Measurements from ENCODE around the gene XIST.
"Not testable (repeated sequence)": the region's sequence is repeated elsewhere in the genome, so short reads cannot be mapped to it uniquely, and the experiment has no call there.

Gene XIST

DNA sequence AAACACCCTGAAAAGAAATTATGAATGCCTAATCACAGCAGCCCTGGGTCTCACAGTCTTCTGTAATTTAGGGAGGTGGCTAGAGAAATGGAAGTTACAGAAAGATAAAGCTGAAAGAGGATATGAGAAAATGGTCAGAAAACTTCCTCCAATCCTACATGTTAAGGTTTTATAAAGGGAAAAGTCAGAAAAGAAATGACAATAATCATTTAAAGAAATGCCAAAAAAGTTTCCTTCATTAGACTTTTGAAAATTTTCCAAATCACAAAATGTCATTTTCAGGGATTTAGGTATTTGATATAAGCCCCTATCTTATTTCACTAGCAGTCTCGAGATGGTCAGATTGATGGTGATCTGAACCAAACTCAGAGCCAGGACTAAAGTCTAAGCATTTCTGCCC, 13.4 kb downstream of the XIST start:
- DNase-seq (ENCODE audit: low read depth in 2 of 2), result no peak

DNA sequence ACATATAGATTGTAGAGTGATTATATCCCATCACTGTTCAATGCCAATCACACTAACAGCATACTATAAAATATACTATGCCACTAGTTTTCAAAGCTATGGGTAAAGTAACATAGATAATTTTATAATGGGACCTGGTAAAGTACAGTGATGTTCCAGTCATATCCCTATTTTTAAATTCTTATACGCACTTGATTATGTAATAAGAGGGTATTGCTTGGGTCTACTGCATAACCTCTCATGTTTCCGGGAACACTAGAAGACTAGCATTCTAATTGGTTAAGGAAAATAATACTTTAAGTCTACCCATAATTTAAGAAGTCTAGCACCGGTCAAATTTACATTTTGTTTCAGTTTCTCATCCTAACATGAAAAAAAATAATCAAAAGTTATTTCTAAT, 14.4 kb downstream of the XIST start:
- DNase-seq (ENCODE audit: low read depth in 2 of 2), result no peak

DNA sequence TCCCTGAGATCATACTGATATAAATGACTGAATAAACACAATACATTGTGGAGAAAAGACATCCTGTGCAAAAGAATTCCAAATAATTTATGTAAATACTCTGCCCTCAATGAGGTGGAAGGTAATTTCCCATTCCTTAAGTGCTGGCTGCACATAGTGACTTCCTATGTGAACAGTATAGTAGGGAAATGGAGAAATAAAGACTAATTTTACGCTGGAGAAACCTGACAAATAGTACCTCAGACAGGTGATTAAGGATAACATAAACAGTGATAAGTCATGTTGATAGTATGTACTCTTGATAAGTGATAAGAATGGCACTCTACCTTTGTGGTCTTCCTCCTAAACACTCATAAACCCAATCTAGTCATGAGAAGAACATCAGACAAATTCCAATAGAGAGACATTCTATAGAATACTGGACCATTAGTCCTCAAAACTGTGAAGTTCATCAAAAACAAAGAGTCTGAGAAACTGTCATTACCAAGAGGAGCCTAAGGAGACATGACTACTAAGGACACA, 15.5 kb downstream of the XIST start:
- DNase-seq (ENCODE audit: low read depth in 2 of 2), result no peak

- no peak for DNase-seq (ENCODE audit: low read depth in 2 of 2)
These were observed 18.3 kb downstream of the XIST start for GRCh38 chrX:73834219-73834618.

- no peak for DNase-seq (ENCODE audit: low read depth in 2 of 2)
These were observed 20.2 kb downstream of the XIST start for GRCh38 chrX:73832319-73832718.

- no peak for DNase-seq (ENCODE audit: low read depth in 2 of 2)
These were observed 21.0 kb downstream of the XIST start for GRCh38 chrX:73831500-73831899.

DNA sequence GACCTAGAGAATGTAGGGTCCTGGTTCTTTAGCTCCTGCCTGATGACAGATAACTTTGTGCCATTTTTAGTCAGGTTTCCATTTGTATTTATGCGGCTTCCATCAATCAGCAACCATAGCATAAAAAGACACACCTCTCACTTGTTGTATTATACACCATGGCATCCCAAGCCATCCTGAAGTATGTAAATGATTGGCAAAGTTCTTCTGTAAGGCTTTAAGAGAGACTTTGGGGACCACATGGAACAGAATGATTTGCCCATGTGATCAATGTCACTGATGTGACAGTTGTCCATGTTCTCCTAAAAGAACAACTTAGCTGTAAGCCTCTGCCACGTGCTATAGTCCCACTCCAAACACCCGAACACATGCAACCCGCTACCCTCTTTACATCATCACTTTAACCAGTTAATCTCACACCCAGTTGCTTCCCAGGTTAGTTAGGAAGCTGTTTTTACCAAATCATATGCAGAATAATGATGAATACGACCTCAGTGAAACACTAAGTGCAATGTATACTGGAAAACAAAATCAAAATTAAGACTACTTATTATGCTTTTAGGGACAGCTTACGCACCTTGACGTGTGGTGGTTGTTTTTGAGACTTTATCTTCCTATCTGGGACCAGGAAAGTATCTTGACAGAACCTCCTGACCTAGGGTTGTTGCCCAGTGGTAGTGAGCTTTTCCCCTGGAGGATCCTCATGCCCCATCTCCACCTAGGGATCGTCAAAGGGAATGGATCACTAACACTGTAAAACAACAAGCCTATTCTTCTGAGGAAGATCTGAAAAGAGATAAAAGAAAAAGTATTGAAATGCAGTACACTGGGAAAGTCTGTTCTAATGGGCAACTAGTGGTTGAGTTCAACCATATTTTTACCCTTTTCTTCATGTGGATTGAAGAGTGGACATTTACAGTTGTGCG, 21.8 kb downstream of the XIST start:
- no peak for DNase-seq (ENCODE audit: low read depth in 2 of 2)

GRCh38 chrX:73829890-73830466, 22.5 kb downstream of the XIST start:
- DNase-seq (ENCODE audit: low read depth in 2 of 2), result no peak

DNA sequence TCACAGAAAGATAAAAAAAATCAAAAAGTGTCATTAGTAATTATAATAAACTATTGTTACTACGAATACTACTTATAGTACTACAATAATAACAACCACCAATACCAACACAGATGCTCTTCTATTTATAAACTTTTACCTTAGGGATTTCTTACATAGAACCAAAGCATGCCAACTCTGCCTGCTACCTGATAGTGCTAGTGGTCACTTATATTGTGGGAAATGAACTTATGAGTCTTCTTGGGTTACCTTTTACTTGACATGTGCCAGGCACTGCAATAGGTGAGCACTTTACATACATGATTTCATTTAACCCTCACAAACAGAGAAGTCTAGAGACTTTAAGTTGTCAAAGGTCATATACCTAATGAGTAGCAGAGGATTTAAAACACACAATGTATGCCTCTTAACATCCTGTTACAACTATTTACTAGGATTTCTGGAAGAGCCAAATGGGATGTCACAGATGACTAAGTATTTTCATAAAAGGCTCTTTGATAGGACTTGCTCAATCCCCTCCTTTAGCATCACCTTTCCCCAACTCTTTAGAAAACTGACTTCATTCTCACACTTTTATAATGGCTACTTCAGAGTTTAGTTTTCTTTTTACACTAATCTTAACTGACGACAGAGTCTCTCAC, 24.3 kb downstream of the XIST start:
- DNase-seq (ENCODE audit: low read depth in 2 of 2), result no peak

DNA sequence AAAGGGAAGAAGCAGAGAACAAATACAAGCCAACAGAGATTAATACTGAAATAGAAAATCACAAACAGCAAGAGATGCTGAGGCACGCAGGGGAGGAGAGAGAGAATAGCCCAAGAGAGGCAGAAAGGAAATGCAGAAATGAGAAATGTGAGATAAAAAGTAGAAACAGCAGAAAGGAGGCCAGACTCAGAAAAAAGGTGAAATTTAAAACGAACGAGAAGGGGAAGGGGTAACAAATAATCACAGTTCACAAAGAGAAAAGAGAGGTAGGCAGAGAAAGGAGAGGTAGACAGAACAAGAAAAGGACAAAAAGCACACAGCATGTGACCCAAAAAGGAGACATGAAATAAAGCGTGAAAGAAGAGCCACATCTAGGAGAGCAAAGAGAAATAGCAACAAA, 25.1 kb downstream of the XIST start:
- no peak for DNase-seq (ENCODE audit: low read depth in 2 of 2)

- DNase-seq (ENCODE audit: low read depth in 2 of 2), result no peak
These were observed 25.5 kb downstream of the XIST start for GRCh38 chrX:73826996-73827395.

GRCh38 chrX:73825569-73825968, 26.9 kb downstream of the XIST start:
- DNase-seq (ENCODE audit: low read depth in 2 of 2), result no peak

- no peak for DNase-seq (ENCODE audit: low read depth in 2 of 2)
These were observed 29.0 kb downstream of the XIST start for GRCh38 chrX:73823473-73824004.

GRCh38 chrX:73822775-73823174, 29.7 kb downstream of the XIST start:
- DNase-seq (ENCODE audit: low read depth in 2 of 2), result no peak

DNA sequence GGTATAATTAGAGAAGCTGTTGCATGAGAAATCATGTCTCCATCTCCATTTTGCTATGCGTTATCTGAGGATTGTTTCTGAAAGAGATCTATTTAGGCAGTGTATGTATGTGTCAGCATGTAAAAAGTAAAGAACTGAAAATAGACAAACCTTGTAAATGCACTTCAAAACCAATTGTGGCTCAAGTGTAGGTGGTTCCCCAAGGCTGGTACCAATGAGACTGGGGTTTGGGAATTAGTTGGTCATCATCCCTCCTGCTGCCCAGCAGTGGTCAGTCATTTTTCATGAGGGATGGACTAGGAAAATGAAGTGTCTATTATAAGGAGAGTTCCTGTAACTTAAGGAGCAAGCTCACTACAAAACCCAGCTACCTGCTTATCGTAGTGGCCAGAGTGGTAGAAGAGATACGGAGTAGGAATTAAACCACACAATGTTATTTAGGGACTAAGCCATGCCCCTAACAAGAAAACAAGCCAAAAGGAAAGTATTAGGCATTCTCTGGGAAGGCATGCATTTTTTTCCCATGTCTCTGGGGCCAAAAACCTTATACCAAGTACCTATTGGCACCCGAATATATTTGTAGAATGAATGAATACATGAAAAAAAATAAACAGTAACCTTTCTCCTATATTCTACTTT, 30.5 kb downstream of the XIST start:
- no peak for DNase-seq (ENCODE audit: low read depth in 2 of 2)

- not testable (repeated sequence) for DNase-seq (ENCODE audit: low read depth in 2 of 2)
These were observed 32.5 kb downstream of the XIST start for GRCh38 chrX:73819864-73820558.

DNA sequence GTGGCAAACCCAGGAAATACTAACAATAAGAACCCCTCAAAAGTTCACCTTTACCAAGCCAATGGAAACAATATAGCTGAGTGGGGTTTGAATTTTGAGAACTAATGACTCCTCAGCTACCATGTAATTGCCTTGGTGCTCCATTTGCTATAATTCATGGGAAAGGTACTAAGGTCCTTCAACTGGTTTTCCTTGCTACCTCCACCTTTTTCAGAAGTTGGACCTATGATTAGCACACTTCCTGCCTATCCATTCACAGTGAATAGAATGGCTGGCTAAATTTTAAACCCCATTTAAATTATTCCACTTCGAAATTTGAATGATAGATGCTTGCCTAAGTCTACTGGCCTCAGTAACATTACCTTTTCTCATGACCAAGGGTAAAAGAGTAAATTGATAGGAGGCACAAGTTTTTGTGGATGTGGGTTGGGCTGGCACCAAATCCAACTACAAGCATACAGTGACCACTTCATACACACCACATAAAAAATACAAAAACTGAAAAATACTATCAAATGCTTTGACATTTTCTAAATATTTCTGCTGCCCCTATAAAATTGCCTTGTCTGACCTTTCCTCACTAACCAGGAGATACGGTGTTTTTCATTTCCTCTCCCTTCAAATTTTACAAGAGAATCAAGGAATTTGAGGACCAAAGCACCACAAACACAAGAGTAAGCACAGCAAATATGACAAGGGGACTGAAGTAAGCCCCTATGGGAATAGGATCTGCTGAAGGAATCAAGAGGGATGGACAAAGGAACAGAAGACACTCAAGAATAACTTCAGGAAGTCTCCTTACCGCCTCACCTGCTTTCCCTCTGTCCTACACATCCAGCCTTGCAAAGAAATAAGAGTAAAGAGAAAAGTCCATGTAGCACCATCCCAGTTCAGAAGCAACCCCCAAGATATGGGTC, 34.1 kb downstream of the XIST start:
- no peak for DNase-seq (ENCODE audit: low read depth in 2 of 2)

GRCh38 chrX:73817393-73818199, 34.9 kb downstream of the XIST start:
- no peak for DNase-seq (ENCODE audit: low read depth in 2 of 2)

DNA sequence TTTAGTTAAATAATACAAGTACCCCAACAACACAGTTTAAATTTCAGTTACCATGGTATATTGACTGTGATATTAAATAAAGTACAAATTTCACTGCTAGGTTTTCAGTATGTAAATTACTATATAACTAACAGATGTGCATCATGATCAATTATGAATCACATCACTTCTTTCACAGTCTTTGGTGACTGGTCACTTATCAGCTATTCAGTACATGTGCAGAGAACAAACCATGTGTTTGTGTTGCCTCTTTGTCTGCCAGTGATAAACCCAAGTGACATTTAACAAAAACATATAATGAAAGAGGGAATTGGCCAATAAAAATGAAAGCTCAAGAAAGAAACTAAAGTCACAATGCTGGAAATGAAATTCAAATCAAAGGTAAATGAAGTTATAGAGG, 40.3 kb downstream of the XIST start:
- no peak for DNase-seq (ENCODE audit: low read depth in 2 of 2)

Measured in stimulated activated CD8-positive, alpha-beta memory T cell treated with anti-CD3 and anti-CD28 coated beads, Interleukin-2, amount 100 ng/mL, for 1 hour (primary cell).